Panc1 (cell line): Measurements from ENCODE around the gene EFNA2.

ENCODE experiments used
- CTCF ChIP-seq: fragments of 450-650 bp; IDR thresholded peaks from 2 replicates; pipeline ENCODE4 v1.5.1; 2017; ENCODE audit warnings: mild to moderate bottlenecking
- POLR2AphosphoS5 ChIP-seq: IDR thresholded peaks from 2 replicates; pipeline ENCODE4 v1.6.1; 2012; ENCODE audit warnings: mild to moderate bottlenecking, low read depth, low read length, moderate library complexity
- TCF7L2 ChIP-seq: IDR thresholded peaks from 2 replicates; pipeline ENCODE4 v1.6.1; 2011; ENCODE audit warnings: mild to moderate bottlenecking, low read depth, low read length, inconsistent platforms
- TF ChIP-seq, protein P1 (sequence below), 2 experiments: IDR thresholded peaks; 2 replicates each; pipeline ENCODE4 v1.6.1; 2011 to 2012; ENCODE audit warnings: low read depth in 2 of 2, control low read depth in 1 of 2, low read length in 1 of 2, mild to moderate bottlenecking in 1 of 2, moderate library complexity in 1 of 2; ENCODE audit not compliant: insufficient read depth in 1 of 2

- TF ChIP-seq CTCF (no peak), POLR2AphosphoS5 (no peak), TCF7L2 (no peak)
- TF ChIP-seq, protein P1, sequence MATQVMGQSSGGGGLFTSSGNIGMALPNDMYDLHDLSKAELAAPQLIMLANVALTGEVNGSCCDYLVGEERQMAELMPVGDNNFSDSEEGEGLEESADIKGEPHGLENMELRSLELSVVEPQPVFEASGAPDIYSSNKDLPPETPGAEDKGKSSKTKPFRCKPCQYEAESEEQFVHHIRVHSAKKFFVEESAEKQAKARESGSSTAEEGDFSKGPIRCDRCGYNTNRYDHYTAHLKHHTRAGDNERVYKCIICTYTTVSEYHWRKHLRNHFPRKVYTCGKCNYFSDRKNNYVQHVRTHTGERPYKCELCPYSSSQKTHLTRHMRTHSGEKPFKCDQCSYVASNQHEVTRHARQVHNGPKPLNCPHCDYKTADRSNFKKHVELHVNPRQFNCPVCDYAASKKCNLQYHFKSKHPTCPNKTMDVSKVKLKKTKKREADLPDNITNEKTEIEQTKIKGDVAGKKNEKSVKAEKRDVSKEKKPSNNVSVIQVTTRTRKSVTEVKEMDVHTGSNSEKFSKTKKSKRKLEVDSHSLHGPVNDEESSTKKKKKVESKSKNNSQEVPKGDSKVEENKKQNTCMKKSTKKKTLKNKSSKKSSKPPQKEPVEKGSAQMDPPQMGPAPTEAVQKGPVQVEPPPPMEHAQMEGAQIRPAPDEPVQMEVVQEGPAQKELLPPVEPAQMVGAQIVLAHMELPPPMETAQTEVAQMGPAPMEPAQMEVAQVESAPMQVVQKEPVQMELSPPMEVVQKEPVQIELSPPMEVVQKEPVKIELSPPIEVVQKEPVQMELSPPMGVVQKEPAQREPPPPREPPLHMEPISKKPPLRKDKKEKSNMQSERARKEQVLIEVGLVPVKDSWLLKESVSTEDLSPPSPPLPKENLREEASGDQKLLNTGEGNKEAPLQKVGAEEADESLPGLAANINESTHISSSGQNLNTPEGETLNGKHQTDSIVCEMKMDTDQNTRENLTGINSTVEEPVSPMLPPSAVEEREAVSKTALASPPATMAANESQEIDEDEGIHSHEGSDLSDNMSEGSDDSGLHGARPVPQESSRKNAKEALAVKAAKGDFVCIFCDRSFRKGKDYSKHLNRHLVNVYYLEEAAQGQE (IDR thresholded peaks at IDR 0.05; ENCODE audit: insufficient read depth in 1 of 2, low read depth in 2 of 2, low read length in 1 of 2): no peak
Measured at GRCh38 chr19:1277061-1277460, 8.6 kb upstream of the EFNA2 start.
